PC-3 (cell line): ENCODE data around the gene NCOA7. TPM values are rescaled to one million over a fixed set of nuclear protein-coding genes. Genes with fewer than 3 reads are reported as not detected.
A peak's percentile ranks its signal among the peaks of the same experiment; 100 is the strongest.

Experiments used
- ATAC-seq: fragments of 200-7000 bp; cut with Tn5 transposase; 2 replicates; pipeline ENCODE4 v1.9.1; 2020; ENCODE audit warnings: mild to moderate bottlenecking, moderate library complexity
- BruUV-seq: library from RNA; stranded (reverse); fragments of 400-500 nt; replicated peaks from 2 replicates; lab custom pipeline; 2021; lab: Mats Ljungman, UMichigan
- CTCF ChIA-PET: fragments of 300-600 bp; sonication (Branson Sonifier 250); formaldehyde crosslinking; loops from one replicate; lab custom pipeline; 2022; ENCODE audit warnings: antibody characterized with exemption; lab: Charles Lee
- POLR2A ChIA-PET: fragments of 300-600 bp; sonication (Branson Sonifier 250); formaldehyde crosslinking; loops from one replicate; lab custom pipeline; 2022; ENCODE audit warnings: antibody characterized with exemption; ENCODE audit not compliant: unreplicated experiment; lab: Charles Lee
- DNase-seq: peaks from one replicate; pipeline ENCODE4 v3.0.0-alpha.2; 2015
- H2AFZ ChIP-seq: fragments of 300-600 bp; sonication (generic); 2 replicates; pipeline ENCODE4 v1.6.0; 2016; ENCODE audit warnings: antibody characterized with exemption, low read length
- H3F3A ChIP-seq: fragments of 300-600 bp; sonication (generic); one replicate; pipeline ENCODE4 v1.6.0; 2017; ENCODE audit warnings: antibody characterized with exemption, low read length, control low read depth, mild to moderate bottlenecking; ENCODE audit not compliant: unreplicated experiment
- H3K27ac ChIP-seq: fragments of 300-600 bp; sonication (generic); 2 replicates; pipeline ENCODE4 v1.5.1; 2016; ENCODE audit warnings: mild to moderate bottlenecking, low read length
- H3K27me3 ChIP-seq: fragments of 300-600 bp; sonication (generic); 2 replicates; pipeline ENCODE4 v1.6.1; 2016; ENCODE audit warnings: low read length, mixed read lengths
- H3K36me3 ChIP-seq: fragments of 300-600 bp; sonication (generic); 2 replicates; pipeline ENCODE4 v1.6.1; 2016; ENCODE audit warnings: low read depth, mixed run types, low read length, mixed read lengths
- H3K4me1 ChIP-seq: fragments of 300-600 bp; sonication (generic); 2 replicates; pipeline ENCODE4 v1.5.1; 2016; ENCODE audit warnings: low read length; ENCODE audit not compliant: insufficient read depth
- H3K4me2 ChIP-seq: fragments of 300-600 bp; sonication (generic); 2 replicates; pipeline ENCODE4 v1.6.0; 2016; ENCODE audit warnings: low read length
- H3K4me3 ChIP-seq: fragments of 300-600 bp; sonication (generic); 2 replicates; pipeline ENCODE4 v1.5.1; 2016; ENCODE audit warnings: mild to moderate bottlenecking, low read length, mixed read lengths
- H3K79me2 ChIP-seq: fragments of 300-600 bp; sonication (generic); 2 replicates; pipeline ENCODE4 v1.6.1; 2017; ENCODE audit warnings: low read length, mixed read lengths
- H3K9ac ChIP-seq: fragments of 300-600 bp; sonication (generic); 2 replicates; pipeline ENCODE4 v1.6.0; 2016; ENCODE audit warnings: mild to moderate bottlenecking, low read length
- H3K9me2 ChIP-seq: fragments of 300-600 bp; sonication (generic); replicated peaks from 2 replicates; pipeline ENCODE4 v1.6.1; 2016; ENCODE audit warnings: mixed run types, low read length, mixed read lengths
- H3K9me3 ChIP-seq: fragments of 300-600 bp; sonication (generic); 2 replicates; pipeline ENCODE4 v1.6.1; 2016; ENCODE audit warnings: low read length, mixed read lengths
- H4K20me1 ChIP-seq: fragments of 300-600 bp; sonication (generic); 2 replicates; pipeline ENCODE4 v1.6.1; 2016; ENCODE audit warnings: low read length, mixed read lengths
- CTCF ChIP-seq: fragments of 300-600 bp; sonication (generic); conservative IDR thresholded peaks from 2 replicates; pipeline ENCODE4 v1.5.1; 2017; ENCODE audit warnings: antibody characterized with exemption, low read depth, mild to moderate bottlenecking, low read length
- EZH2 ChIP-seq: fragments of 300-600 bp; sonication (generic); IDR thresholded peaks from one replicate; pipeline ENCODE4 v1.6.1; 2017; ENCODE audit warnings: antibody characterized with exemption, mild to moderate bottlenecking, low read length; ENCODE audit not compliant: unreplicated experiment
- EZH2phosphoT487 ChIP-seq: fragments of 300-600 bp; sonication (generic); IDR thresholded peaks from 2 replicates; pipeline ENCODE4 v1.6.1; 2018; ENCODE audit warnings: mild to moderate bottlenecking, antibody characterized with exemption, low read length, borderline replicate concordance
- intact Hi-C: fragments of 100-400 bp; cut with micrococcal nuclease; formaldehyde crosslinking; loops from 2 replicates; pipeline ENCODE4 v1.9.0; 2023
- total RNA-seq: library from RNA; depleted of rRNA; stranded (reverse); fragments of >200 nt; gene quantifications from 2 replicates; pipeline ENCODE4 v1.2.3, GENCODE V29; 2014

The NCOA7 gene
- total RNA-seq, 1 experiment from 2014 or later, result 13.4 TPM

GRCh38 chr6:125956506-125957390 lies 166.0 kb downstream of the NCOA7 start, which contains the start of gene HINT3:
Gene HINT3 (plus strand): TSS chr6:125956770. CDS start chr6:125956978, 208 bp downstream.
- CTCF ChIA-PET, result interaction anchor here (0.6 to 1.1 kb wide), 14 partner anchors 12 to 1680 kb away, joined by 3 to 7 read pairs (median 4); partner anchors contain the start of genes NCOA7 and TRMT11
- Histone ChIP-seq H3K9ac (peak within 1 kb of the TSS; percentile 93), H3K9me2 (no peaks in the 10 kb centered on the region), H4K20me1 (no peaks in the 10 kb centered on the region), H3K36me3 (no peaks in the 10 kb centered on the region), H2AFZ (peak within 1 kb of the TSS; percentile 99), H3K27me3 (no peaks in the 10 kb centered on the region), H3K9me3 (no peaks in the 10 kb centered on the region), H3K4me3 (peak within 1 kb of the TSS; percentile 98), H3K27ac (peak within 1 kb of the TSS; percentile 43), H3K79me2 (peaks cover 19% of the 10 kb centered on the region), H3F3A (no peaks in the 10 kb centered on the region), H3K4me2 (peak within 1 kb of the TSS; percentile 84), H3K4me1 (peaks cover 10% of the 10 kb centered on the region; the same call in 1 of the 2 replicates)
- POLR2A ChIA-PET, result interaction anchor here (0.5 to 0.7 kb wide), 4 partner anchors 9 to 167 kb away, joined by 3 to 4 read pairs (median 4); no protein-coding TSS in a partner anchor
- TF ChIP-seq EZH2, result no peak
- no peak for TF ChIP-seq EZH2phosphoT487
- TF ChIP-seq CTCF, result peak; percentile 87
- peak; percentile 76 for ATAC-seq
- DNase-seq, result peak; percentile 97
- BruUV-seq, result no TSS peak
- intact Hi-C loops, result loop anchor here (1.0 to 5.0 kb wide), 4 partner anchors 18 to 176 kb away; no protein-coding TSS in a partner anchor

GRCh38 chr6:125957391-125957693 lies 166.6 kb downstream of the NCOA7 start:
- Histone ChIP-seq H3K9me2 (no peaks in the 10 kb centered on the region), H3F3A (no peaks in the 10 kb centered on the region), H3K9ac (peak overlapping the region; percentile 93), H3K79me2 (peaks cover 19% of the 10 kb centered on the region), H3K4me3 (peak overlapping the region; percentile 98), H3K4me2 (peak overlapping the region; percentile 84), H3K27ac (peak overlapping the region; percentile 43; the same call in 1 of the 2 replicates), H3K9me3 (no peaks in the 10 kb centered on the region), H4K20me1 (no peaks in the 10 kb centered on the region), H3K4me1 (peaks cover 10% of the 10 kb centered on the region; the same call in 1 of the 2 replicates), H3K27me3 (no peaks in the 10 kb centered on the region), H2AFZ (peak overlapping the region; percentile 99), H3K36me3 (no peaks in the 10 kb centered on the region)
- intact Hi-C loops, result loop anchor here (1.0 to 5.0 kb wide), 2 partner anchors 17 to 85 kb away; no protein-coding TSS in a partner anchor
- BruUV-seq, result no TSS peak
- ChIA-PET CTCF (interaction anchor here (0.7 kb wide), 1 partner anchor 742 kb away, joined by 3 read pairs; no protein-coding TSS in a partner anchor), POLR2A (no interaction called here)
- ATAC-seq (no peak), DNase-seq (no peak)
- no peak for TF ChIP-seq CTCF
- no peak for TF ChIP-seq EZH2
- TF ChIP-seq EZH2phosphoT487, result no peak
